GM13977 (cell line): Measurements from ENCODE around the gene XPNPEP2.
"Not testable (repeated sequence)": the region's sequence is repeated elsewhere in the genome, so short reads cannot be mapped to it uniquely, and the experiment has no call there.

Experiments
- DNase-seq: peaks from one replicate; pipeline ENCODE4 v3.0.0; 2012; ENCODE audit warnings: low spot score
- in situ Hi-C: fragments of 300-500 bp; cut with MboI; formaldehyde crosslinking; loops from one replicate; pipeline ENCODE4 v1.12.0; 2022; ENCODE audit warnings: low sequenced_read_pairs, low pct_unique_long_range_greater_than_20kb, mixed read lengths, inconsistent platforms; ENCODE audit not compliant: unreplicated experiment
- TF ChIP-seq, protein P1 (sequence below): IDR thresholded peaks from 2 replicates; pipeline ENCODE4 v1.5.1; 2012; ENCODE audit warnings: mild to moderate bottlenecking, control low read depth; ENCODE audit not compliant: insufficient read depth; ENCODE audit errors: extremely low read depth, missing control alignments

Gene XPNPEP2

DNA sequence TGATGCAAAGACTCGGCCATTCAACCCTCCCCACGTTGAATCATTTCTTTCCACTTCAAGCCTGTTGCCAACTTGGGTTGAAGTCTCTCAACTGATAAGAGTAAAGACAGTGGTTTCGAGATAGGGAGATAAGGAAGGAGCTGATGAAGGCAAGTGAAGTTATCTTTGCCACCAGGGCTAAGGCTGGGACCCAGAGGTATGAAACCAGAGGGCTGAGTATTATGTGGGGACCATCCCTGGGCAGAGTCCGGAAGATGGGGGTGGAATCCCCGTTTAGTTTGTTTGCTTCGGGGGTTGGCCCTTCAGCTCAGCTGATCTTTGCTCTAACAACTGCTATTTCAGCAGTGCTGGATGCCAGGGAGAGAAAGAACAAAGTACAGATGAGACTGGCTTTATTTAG is 2.3 kb upstream of the XPNPEP2 start:
- no peak for DNase-seq
- in situ Hi-C loops = no loop called here
- TF ChIP-seq, protein P1, sequence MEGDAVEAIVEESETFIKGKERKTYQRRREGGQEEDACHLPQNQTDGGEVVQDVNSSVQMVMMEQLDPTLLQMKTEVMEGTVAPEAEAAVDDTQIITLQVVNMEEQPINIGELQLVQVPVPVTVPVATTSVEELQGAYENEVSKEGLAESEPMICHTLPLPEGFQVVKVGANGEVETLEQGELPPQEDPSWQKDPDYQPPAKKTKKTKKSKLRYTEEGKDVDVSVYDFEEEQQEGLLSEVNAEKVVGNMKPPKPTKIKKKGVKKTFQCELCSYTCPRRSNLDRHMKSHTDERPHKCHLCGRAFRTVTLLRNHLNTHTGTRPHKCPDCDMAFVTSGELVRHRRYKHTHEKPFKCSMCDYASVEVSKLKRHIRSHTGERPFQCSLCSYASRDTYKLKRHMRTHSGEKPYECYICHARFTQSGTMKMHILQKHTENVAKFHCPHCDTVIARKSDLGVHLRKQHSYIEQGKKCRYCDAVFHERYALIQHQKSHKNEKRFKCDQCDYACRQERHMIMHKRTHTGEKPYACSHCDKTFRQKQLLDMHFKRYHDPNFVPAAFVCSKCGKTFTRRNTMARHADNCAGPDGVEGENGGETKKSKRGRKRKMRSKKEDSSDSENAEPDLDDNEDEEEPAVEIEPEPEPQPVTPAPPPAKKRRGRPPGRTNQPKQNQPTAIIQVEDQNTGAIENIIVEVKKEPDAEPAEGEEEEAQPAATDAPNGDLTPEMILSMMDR = no peak

DNA sequence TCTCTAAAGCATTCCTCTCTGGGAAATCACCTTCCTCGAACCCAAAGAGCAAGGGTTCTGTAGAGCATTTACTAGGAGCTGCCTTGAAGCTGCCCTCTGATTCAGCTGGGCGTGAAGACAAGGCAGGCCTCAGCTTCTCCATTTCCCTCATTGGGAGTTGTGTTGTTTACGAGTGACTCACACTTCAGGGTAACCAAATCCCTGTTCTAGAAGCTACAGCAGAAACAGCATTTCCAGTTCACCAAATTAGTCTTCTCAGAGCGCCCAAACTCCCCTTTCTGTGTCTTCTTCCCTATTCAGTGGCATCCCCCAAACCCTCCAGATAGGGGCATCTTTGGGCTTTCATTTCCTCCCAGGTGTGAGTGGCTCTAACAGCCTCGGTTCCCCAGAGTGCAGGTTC is 863 bp upstream of the XPNPEP2 start:
- TF ChIP-seq, protein P1 = no peak
- in situ Hi-C loops = no loop called here
- no peak for DNase-seq

DNA sequence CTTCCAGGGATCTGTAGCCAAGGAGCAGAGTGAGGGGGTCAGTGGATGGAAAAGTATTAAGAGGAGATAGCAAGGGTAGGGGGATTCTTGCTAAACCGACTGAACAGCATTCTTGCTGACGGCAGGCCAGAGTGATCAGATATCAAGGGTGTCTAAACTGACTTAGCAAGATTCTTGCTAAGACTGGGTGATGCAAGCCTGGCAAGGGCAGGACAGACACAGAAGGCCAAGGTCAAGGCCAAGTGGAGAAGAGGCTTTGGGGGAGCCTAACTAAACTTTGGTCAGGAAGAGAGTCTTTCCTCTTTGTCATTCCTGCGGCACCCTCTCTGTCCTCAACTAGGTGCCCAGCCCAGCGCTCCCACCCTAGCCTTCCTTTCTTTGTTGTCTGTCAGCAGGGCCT is 799 bp downstream of the XPNPEP2 start:
- no peak for DNase-seq
- TF ChIP-seq, protein P1 = no peak
- in situ Hi-C loops = no loop called here

DNA sequence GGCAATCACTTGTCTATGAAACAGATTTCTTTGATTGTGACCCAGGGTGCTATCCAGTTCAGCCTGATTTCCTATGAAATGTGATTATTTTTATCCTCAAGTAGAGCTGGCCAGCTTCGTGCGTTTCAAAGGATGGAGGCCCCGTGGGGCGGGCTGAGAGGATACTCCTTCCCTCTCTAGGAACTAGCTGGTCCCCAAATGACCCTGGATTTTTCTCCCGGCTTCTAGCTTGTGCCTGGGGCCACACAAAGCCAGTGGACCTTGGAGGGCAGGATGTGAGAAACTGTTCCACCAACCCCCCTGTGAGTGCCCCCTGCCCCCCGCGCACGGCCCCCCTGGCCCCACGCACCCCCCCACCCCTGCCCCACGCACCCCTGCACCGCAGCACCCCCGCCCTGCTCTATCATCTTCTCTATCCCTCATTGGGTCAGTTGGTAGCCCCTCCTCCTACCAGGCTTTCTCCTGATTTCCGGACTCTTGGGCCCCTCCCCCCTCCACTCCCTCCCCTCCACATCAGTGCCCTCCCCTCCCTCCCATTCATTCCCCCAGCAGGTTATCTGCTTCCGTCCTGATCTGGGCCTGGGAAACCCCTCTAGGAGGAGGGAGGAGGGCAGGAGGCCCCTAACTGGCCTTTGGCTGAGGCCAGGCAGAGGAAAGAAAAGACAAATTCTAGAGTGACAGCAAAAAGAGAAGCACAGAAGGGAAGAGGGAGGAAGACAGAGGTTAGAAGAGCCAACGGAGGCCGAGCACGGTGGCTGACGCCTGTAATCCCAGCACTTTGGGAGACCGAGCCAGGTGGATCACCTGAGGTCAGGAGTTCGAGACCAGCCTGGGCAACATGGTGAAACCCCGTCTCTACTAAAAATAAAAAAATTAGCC is 3.3 kb downstream of the XPNPEP2 start:
- TF ChIP-seq, protein P1 = no peak
- peak; percentile 52 for DNase-seq
- in situ Hi-C loops = no loop called here

DNA sequence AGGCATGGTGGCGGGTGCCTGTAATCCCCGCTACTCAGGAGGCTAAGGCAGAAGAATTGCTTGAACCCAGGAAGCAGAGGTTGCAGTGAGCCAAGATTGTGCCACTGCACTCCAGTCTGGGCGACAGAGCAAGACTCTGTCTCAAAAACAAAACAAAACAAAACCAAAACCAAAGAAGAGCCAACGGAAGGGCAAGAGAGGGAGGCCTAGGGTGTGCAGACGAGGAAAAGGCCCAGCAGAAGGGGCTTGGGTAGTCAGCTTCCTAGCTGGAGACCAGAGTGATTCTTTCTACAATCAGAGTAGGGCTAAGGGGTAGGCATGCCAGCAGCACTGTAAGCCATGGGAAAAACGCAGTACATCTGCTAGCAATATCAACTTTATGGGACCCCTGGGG is 4.0 kb downstream of the XPNPEP2 start:
- DNase-seq, in situ Hi-C loops: not testable (repeated sequence)

DNA sequence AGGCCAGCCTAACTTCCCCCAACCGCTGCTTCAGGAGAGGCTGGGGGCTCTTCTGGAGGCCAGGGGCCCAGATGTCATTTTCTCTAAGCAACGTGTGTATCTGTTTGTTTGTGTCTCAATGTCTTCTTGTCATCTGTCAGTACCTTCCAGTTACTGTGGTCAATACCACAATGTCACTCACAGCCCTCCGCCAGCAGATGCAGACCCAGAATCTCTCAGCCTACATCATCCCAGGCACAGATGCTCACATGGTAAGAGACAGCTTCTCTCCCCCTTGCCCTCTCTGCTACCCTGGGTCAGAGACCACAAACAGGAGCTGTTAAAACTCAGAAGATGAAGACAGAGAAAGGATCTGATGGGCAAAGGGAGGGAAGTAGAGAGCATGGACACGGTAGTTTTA is 5.0 kb downstream of the XPNPEP2 start:
- TF ChIP-seq, protein P1 = no peak
- in situ Hi-C loops = no loop called here
- DNase-seq = no peak

DNA sequence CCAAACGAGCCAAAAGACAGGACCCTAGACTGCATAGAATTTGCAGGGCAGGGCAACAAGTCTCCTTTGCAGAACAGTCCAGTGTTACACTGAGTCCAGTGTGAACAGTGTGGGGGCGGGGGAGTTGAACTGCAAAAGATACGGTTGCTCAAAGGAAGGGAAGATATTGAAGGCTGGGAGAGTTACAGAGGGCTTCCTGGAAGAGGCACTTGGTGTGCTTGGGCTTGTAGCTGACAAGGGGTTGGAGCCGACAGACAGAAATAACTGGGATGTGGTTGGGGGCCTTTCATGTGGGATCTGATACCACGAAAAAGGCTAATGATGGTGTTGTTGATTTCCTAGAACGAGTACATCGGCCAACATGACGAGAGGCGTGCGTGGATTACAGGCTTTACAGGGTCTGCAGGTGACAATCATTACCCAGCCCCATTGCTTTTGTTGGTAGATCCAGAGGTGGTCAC is 6.1 kb downstream of the XPNPEP2 start:
- TF ChIP-seq, protein P1 = no peak
- no peak for DNase-seq
- in situ Hi-C loops = no loop called here
